Upper lobe of left lung (tissue), 6 donors: ENCODE measurements around the gene COX10. TPM values are rescaled to one million over a fixed set of nuclear protein-coding genes. Genes with fewer than 3 reads are reported as not detected.
"Not testable (repeated sequence)": the region's sequence is repeated elsewhere in the genome, so short reads cannot be mapped to it uniquely, and the experiment has no call there.

Experiments used
- ATAC-seq, 2 donors: fragments of 200-7000 bp; cut with Tn5 transposase; one replicate each; pipeline ENCODE4 v1.9.1; 2022; ENCODE audit warnings: mild to moderate bottlenecking in 2 of 2, moderate library complexity in 2 of 2; ENCODE audit not compliant: low FRiP score in 2 of 2
- DNase-seq, 2 donors: peaks; one replicate each; pipeline ENCODE4 v3.0.0-alpha.2; 2019 to 2020
- H3K27ac ChIP-seq, 4 donors: fragments of 200-600 bp; sonication (generic); one replicate each; pipeline ENCODE4 v1.5.1; 2016 to 2019
- H3K27me3 ChIP-seq, 4 donors: fragments of 200-600 bp; sonication (generic); one replicate each; pipeline ENCODE4 v1.5.1; 2017 to 2019
- H3K36me3 ChIP-seq, 4 donors: fragments of 200-600 bp; sonication (generic); one replicate each; pipeline ENCODE4 v1.5.1; 2016 to 2019
- H3K4me1 ChIP-seq, 4 donors: fragments of 200-600 bp; sonication (generic); one replicate each; pipeline ENCODE4 v1.5.1; 2018 to 2019
- H3K4me3 ChIP-seq, 4 donors: fragments of 200-600 bp; sonication (generic); one replicate each; pipeline ENCODE4 v1.5.1; 2017 to 2019; ENCODE audit warnings: mild to moderate bottlenecking in 2 of 4, moderate library complexity in 1 of 4
- H3K9me3 ChIP-seq, 4 donors: fragments of 200-600 bp; sonication (generic); one replicate each; pipeline ENCODE4 v1.5.1; 2018 to 2019
- EP300 ChIP-seq, 4 donors: sonication (generic); formaldehyde crosslinking; IDR thresholded peaks; one replicate each; pipeline ENCODE4 v1.5.1; 2017; ENCODE audit warnings: antibody characterized with exemption in 4 of 4, control low read depth in 2 of 4
- POLR2A ChIP-seq, 4 donors: fragments of 450-650 bp; IDR thresholded peaks; one replicate each; pipeline ENCODE4 v1.5.1; 2016 to 2017; ENCODE audit warnings: antibody characterized with exemption in 4 of 4, mild to moderate bottlenecking in 2 of 4
- POLR2AphosphoS5 ChIP-seq, 2 donors: sonication (generic); formaldehyde crosslinking; IDR thresholded peaks; one replicate each; pipeline ENCODE4 v1.5.1; 2017; ENCODE audit warnings: antibody characterized with exemption in 2 of 2
- WGBS, 2 donors: methylation state at CpG; one replicate each; pipeline ENCODE4 v1.1.5; 2017 to 2018; 5-methylcytosine and 5-hydroxymethylcytosine counted together
- total RNA-seq, 6 donors: library from RNA; depleted of rRNA in 4 of 6; stranded (reverse); fragments of >200 nt in 4 of 6; gene quantifications; one replicate each; pipeline versions ENCODE4 v1.1.0 to v1.2.1, GENCODE V29; 2016 to 2021
- TF ChIP-seq, protein P1 (sequence below), 6 experiments: fragments of 450-650 bp in 4 of 6; fragments of 200-600 bp in 2 of 6; sonication (generic) in 2 of 6; IDR thresholded peaks; one replicate each; pipeline ENCODE4 v1.5.1; 2016 to 2019; ENCODE audit warnings: antibody characterized with exemption in 6 of 6
- donor health status: DM: no; HTN: no; CAD: no; lungs with moderate emphysema.
- donor health status: DM: no; HTN: yes; CAD: no; lungs with severe emphysema.

Gene COX10
- total RNA-seq, 6 donors from 2014 or later = 6.0 to 26.7 (median 16.3) TPM

DNA sequence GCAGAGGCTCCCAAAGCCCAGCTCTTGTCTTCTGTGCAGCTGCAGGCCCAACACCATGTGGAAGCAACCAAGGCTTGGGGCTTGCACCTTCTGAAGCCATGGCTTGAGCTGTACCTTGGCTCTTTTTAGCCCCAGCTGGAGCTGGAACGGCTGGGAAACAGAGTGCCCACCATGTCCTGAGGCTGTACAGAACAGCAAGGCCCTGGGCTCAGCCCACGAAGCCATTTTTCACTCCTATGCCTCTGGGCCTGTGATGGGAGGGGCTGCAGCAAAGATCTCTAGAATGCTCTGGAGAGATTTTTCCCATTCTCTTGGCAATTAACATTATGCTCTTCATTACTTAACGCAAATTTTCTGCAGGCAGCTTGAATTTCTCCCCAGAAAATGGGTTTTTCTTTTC is 99.3 kb downstream of the COX10 start:
- 98 to 99% methylated on average over 3 of the region's 3 CpGs for WGBS, 2 donors
- H3K36me3 ChIP-seq = no peaks in the 10 kb centered on the region
- DNase-seq (no peak), ATAC-seq (no peak)
- H3K27me3 ChIP-seq = no peaks in the 10 kb centered on the region
- H3K4me3 ChIP-seq = no peak overlapping the region
- H3K27ac ChIP-seq = no peak overlapping the region
- no peaks in the 10 kb centered on the region for H3K4me1 ChIP-seq
- TF ChIP-seq POLR2AphosphoS5 (IDR thresholded peaks at IDR 0.05) (no peak), EP300 (IDR thresholded peaks at IDR 0.05) (no peak), POLR2A (IDR thresholded peaks at IDR 0.05) (no peak)
- TF ChIP-seq, protein P1, sequence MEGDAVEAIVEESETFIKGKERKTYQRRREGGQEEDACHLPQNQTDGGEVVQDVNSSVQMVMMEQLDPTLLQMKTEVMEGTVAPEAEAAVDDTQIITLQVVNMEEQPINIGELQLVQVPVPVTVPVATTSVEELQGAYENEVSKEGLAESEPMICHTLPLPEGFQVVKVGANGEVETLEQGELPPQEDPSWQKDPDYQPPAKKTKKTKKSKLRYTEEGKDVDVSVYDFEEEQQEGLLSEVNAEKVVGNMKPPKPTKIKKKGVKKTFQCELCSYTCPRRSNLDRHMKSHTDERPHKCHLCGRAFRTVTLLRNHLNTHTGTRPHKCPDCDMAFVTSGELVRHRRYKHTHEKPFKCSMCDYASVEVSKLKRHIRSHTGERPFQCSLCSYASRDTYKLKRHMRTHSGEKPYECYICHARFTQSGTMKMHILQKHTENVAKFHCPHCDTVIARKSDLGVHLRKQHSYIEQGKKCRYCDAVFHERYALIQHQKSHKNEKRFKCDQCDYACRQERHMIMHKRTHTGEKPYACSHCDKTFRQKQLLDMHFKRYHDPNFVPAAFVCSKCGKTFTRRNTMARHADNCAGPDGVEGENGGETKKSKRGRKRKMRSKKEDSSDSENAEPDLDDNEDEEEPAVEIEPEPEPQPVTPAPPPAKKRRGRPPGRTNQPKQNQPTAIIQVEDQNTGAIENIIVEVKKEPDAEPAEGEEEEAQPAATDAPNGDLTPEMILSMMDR (IDR thresholded peaks at IDR 0.05) = no peak
- H3K9me3 ChIP-seq = peaks cover 0 to 14% (median 10%) of the 10 kb centered on the region in 4 donors

DNA sequence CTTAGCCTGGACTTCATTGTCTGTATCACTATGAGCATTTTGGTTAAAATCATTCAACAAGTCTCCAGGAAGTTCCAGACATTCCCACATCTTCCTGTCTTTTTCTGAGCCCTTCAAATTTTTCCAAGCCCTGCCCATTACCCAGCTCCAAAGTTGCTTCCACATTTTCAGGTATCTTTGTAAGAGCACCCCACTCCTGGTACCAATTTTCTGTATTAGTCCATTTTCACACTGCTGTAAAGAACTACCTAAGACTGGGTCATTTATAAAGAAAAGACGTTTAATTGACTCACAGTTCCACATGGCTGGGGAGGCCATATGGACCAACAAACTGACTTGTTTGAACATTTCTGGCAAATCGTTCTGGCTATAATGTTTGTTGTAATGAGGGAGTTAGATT is 100.0 kb downstream of the COX10 start:
- ATAC-seq = no peak
- Histone ChIP-seq H3K4me1 (no peaks in the 10 kb centered on the region), H3K36me3 (no peaks in the 10 kb centered on the region), H3K27me3 (no peaks in the 10 kb centered on the region), H3K4me3 (no peak overlapping the region), H3K9me3 (peaks cover 0 to 14% (median 10%) of the 10 kb centered on the region in 4 donors), H3K27ac (no peak overlapping the region)
- WGBS, 2 donors = 96% methylated on average over 2 of the region's 2 CpGs
- TF ChIP-seq POLR2A (IDR thresholded peaks at IDR 0.05) (no peak), POLR2AphosphoS5 (IDR thresholded peaks at IDR 0.05) (no peak), EP300 (IDR thresholded peaks at IDR 0.05) (no peak)
- TF ChIP-seq, protein P1 (IDR thresholded peaks at IDR 0.05) = no peak
- no peak for DNase-seq

DNA sequence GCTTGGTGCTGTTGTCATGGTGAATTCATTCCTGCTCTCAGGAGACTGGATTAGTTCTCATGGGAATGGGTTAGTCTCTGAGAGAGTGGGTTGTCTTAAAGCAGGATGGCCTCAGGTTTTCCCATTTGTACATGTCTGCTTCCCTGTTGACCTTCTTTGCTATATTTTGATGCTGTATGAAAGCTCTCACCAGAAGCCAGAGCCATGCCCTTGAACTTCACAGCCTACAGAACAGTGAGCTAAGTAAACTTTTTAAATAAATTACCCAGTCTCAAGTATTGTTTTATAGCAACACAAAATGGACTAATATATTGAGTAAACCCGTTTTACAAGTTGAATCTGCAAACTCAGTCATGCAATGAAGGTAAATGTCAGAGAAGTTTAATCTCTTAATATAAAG is 100.6 kb downstream of the COX10 start:
- H3K36me3 ChIP-seq = no peaks in the 10 kb centered on the region
- no peaks in the 10 kb centered on the region for H3K27me3 ChIP-seq
- H3K4me3 ChIP-seq = no peak overlapping the region
- WGBS, 2 donors = 97 to 98% methylated on average over 1 of the region's 1 CpG
- no peak overlapping the region for H3K27ac ChIP-seq
- peaks cover 0 to 14% (median 10%) of the 10 kb centered on the region in 4 donors for H3K9me3 ChIP-seq
- H3K4me1 ChIP-seq = no peaks in the 10 kb centered on the region
- ATAC-seq (no peak), DNase-seq (no peak)
- no peak for TF ChIP-seq POLR2AphosphoS5 (IDR thresholded peaks at IDR 0.05)
- TF ChIP-seq EP300 (IDR thresholded peaks at IDR 0.05) = no peak
- no peak for TF ChIP-seq POLR2A (IDR thresholded peaks at IDR 0.05)
- TF ChIP-seq, protein P1 (IDR thresholded peaks at IDR 0.05) = no peak

DNA sequence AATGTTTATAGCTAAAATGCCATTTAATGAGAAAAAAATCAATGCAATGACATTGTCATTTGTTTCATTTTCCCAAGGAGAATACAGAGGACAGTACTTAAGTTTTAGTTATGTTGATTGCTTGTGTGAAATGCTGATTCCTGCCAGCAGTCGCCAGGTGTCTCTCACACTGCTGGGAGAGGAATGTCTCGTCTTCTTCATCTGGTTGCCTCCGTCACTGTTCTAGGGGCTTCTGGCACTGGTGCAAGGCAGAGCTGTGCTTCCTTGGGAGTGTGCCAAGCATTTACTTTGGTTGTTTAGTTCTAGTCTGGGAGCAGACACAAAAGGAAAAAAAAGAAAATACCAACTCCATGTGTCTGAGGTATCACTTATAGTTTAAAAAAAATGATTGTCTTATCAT is 107.7 kb downstream of the COX10 start:
- ATAC-seq = not testable (repeated sequence)

DNA sequence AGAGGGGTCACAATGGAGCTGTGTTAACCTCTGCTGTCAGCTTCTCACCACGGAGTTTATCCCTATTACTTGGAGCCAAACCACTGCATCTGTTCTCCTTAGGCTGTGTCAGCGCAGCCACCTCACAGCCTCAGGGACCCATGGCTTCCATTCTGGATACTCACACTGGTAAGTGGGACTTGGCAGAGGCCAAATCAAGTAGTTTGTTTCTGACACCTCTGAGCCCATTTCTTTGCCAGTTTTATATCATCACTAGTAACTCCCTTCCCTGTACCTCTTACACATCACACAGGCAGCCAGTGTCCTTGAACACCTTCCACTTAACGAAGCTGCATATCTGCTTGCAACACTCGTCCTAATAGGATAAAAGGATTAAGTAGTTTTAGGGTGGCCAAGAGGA is 108.5 kb downstream of the COX10 start:
- not testable (repeated sequence) for H3K27me3 ChIP-seq, H3K9me3 ChIP-seq, H3K36me3 ChIP-seq, H3K27ac ChIP-seq, H3K4me3 ChIP-seq, DNase-seq, H3K4me1 ChIP-seq
- ATAC-seq = peak in 1 of 2 donors; percentile 43
- no CpG with 5 or more reads among the region's 4 CpGs for WGBS, 2 donors

More for the DNA sequence above, 107.7 kb downstream of the COX10 start:
- not testable (repeated sequence) for H3K4me3 ChIP-seq, H3K36me3 ChIP-seq, H3K9me3 ChIP-seq, DNase-seq, H3K27me3 ChIP-seq, H3K27ac ChIP-seq, H3K4me1 ChIP-seq
- 49 to 55% methylated on average over 3 of the region's 3 CpGs for WGBS, 2 donors

DNA sequence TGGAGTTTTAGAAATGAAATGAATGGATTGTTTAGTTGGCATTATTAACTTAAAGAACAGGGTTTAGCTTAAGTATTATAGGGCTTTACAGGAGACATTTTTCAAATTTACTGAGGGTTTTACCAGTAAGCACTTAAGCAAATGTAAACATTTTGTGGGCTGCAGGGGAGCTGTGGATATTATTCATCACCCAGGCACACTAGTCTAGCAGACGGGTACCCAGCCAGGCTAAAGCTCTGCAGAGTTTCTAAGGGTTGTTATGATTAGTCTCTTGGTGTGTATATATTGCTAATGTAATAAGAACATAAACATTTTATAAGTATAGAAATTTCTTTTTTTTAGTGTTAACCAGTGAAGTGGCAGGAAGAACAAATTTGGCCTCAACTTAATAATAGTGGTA is 110.6 kb downstream of the COX10 start:
- H3K4me3 ChIP-seq, H3K27me3 ChIP-seq, H3K9me3 ChIP-seq, H3K4me1 ChIP-seq, ATAC-seq, DNase-seq, H3K36me3 ChIP-seq, H3K27ac ChIP-seq: not testable (repeated sequence)
- WGBS, 2 donors = no CpG with 5 or more reads among the region's 1 CpG

DNA sequence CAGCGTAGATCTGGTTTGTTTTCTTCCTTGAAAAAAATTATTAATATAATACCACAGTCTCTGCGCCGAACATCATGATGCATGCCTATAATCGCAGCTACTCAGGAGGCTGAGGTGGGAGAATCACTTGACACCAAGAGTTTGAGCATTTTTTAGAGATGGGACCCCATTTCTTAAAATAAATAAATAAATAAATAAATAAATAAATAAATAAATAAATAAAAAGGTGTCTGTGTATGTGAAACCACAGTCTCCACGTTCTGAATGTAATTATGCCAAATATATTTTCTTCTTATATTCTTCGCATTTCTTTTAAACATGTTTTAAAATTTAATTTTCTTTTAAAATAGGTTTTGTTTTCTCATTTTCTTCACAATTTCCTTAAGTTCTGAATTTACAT is 112.8 kb downstream of the COX10 start:
- 96% methylated on average over 6 of the region's 6 CpGs for WGBS, 2 donors
- not testable (repeated sequence) for DNase-seq, H3K27me3 ChIP-seq, ATAC-seq, H3K4me3 ChIP-seq, H3K4me1 ChIP-seq, H3K9me3 ChIP-seq, H3K27ac ChIP-seq, H3K36me3 ChIP-seq

DNA sequence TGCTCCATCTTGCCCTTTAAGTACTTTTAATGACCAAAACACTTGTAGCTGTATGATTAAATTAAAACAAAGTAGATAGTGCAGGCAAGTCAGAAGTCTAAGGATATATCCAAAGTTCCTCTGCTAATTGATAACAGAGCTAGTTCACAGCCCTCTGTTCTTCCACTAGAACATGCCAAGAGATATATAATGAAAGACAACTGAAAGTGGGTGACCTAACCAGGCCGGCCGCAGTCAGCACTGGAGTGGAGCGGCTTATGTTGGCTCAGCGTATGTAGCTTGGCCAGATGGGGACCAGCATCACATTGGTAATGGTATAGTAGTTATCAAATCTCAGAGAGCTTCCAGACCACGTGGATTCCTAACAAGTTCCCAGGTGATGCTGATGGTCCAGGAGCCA is 115.2 kb downstream of the COX10 start:
- H3K27ac ChIP-seq, H3K9me3 ChIP-seq, H3K27me3 ChIP-seq, DNase-seq, H3K4me1 ChIP-seq, H3K4me3 ChIP-seq, H3K36me3 ChIP-seq, ATAC-seq: not testable (repeated sequence)
- 88 to 92% methylated on average over 4 of the region's 5 CpGs for WGBS, 2 donors

DNA sequence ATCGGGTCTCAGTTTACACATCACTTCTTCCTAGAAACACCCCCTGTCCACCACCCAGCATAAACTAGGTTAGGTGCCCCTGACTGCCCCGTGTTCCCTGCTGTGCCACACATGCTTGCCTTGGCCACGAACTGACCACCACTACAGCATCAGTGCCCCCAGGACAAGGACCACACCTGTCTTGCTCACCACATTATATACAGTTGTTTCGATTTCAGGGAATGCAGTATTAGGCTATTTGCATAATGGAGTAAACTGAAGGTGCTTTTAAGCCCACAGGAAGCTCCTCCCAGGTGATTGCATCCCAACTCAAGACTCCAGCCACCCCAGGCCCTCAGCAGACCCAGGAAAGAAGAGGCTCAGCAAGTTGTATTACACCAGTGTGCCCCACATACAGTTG is 117.1 kb downstream of the COX10 start:
- 90 to 100% methylated on average over 1 to 2 of the region's 4 CpGs for WGBS, 2 donors
- H3K36me3 ChIP-seq, ATAC-seq, H3K9me3 ChIP-seq, H3K27me3 ChIP-seq, H3K27ac ChIP-seq, H3K4me1 ChIP-seq, H3K4me3 ChIP-seq, DNase-seq: not testable (repeated sequence)

DNA sequence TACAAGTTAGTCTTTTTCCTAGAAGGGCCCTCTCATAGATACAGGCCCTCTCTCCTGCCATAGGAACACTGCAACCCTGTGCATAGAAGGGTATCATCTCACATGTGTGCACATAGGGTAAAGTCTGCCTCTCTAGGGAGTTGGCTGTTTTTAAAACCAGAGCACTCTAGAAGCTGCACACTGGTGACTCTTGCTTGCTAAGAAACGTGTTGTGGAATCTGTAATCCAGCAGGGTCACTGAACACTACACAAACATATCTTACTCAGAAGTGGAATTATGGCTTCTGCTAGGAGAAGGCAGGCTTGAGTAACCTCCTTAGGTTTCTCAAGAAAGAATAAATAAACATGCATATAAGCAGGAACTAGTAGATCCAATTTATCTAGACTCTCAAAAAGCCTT is 121.5 kb downstream of the COX10 start:
- H3K9me3 ChIP-seq, ATAC-seq, H3K4me3 ChIP-seq, H3K36me3 ChIP-seq, H3K27me3 ChIP-seq, H3K4me1 ChIP-seq, DNase-seq, H3K27ac ChIP-seq: not testable (repeated sequence)
- 71% methylated on average over 1 of the region's 1 CpG; no CpG with 5 or more reads in 1 of the 2 donors for WGBS, 2 donors
